ENCODE measurements around the gene CLTA.

Gene CLTA

DNA sequence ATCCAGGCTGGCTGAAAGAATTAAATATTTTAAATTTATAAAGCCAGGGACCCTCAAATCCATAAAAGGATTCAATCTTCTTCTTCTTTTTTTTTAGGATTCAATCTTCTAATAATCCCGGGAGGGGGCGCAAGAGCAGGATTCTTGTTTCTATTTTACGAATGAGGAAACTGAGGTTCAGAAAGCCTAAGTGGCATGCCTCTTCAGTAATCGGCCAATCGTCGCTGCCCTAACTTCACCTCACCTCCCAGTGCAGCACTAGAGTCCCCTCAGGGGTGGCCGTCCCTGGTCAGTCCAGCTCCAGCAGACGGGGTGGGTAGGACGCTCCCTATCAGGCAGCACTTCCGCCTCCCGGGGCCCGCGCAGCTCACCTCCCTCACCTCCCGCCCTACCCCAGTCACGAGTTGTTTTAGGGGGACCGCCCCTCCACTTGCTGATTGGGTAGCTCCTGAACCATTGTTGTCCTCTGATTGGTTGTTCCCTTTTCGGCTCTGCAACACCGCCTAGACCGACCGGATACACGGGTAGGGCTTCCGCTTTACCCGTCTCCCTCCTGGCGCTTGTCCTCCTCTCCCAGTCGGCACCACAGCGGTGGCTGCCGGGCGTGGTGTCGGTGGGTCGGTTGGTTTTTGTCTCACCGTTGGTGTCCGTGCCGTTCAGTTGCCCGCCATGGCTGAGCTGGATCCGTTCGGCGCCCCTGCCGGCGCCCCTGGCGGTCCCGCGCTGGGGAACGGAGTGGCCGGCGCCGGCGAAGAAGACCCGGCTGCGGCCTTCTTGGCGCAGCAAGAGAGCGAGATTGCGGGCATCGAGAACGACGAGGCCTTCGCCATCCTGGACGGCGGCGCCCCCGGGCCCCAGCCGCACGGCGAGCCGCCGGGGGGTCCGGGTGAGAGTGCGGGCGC is at the start of gene CLTA:
CLTA (plus strand) TSS at position 534 of the 902 bp plus-strand sequence; CDS start at position 670, 136 bp downstream.
- peak; percentile 97 for DNase-seq

DNA sequence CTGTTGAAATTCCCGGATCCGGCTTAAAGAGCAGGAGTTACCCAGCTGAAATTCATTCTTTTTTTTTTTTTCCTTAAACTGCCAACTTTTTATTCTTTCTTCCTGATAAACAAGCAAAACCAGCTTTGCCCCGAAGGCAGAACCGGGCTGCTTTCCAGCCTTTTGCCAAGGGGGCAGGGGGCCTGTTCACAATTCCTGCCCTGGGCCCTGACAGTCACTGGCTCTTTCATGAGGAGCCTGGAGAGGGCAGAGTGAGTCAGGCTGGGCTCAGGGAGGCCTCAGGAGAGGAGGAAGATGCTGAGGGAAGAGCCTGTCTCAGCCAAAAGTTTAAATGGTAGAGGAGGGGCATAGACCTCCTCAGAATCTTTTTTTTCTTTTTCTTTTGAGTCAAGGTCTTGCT is 49.4 kb upstream of the CLTA start:
- no peak for DNase-seq

DNA sequence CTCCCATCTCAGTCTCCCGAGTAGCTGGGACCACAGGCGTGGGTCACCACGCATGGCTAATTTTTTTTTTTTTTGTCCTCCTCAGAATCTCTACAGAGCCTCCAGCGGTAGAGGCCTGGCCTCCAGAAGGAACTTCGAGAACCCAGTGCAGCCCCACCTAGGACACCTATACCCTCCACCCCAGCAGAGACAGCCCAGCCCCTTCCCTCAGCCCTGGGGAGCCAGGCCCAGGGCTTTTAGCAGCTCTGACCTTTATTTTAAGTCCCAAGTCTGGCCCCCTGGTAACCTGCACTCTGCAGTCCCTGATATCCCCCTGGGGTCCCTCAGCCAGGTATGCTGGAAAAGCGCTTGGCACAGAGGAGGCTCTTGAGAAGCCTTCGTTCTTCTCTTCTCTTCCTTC is 49.0 kb upstream of the CLTA start:
- no peak for DNase-seq

- DNase-seq, result no peak
Observed at GRCh38 chr9:36142510-36143244, 48.0 kb upstream of the CLTA start.

GRCh38 chr9:36143245-36143641 is 47.5 kb upstream of the CLTA start:
- no peak for DNase-seq

- DNase-seq, result peak; percentile 53
Observed at GRCh38 chr9:36144309-36145232, 46.1 kb upstream of the CLTA start.

DNA sequence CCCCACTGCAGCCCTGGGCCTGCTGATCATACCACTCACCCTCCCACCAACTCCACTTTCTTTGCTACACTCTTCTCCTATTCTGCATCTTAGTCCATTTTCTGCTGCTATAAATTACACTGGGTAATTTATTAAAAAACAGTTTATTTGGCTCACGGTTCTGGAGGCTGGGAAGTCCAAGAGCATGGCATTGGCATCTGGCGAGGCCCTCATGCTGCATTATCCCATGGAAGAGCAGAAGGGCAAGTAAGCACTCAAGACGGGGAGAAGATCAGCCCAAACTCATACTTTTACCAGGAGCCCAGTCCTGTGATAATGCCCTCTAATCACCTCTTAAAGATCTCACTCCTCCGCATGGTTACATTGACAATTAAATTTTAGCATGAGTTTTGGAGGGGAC is 44.8 kb upstream of the CLTA start:
- no peak for DNase-seq

DNA sequence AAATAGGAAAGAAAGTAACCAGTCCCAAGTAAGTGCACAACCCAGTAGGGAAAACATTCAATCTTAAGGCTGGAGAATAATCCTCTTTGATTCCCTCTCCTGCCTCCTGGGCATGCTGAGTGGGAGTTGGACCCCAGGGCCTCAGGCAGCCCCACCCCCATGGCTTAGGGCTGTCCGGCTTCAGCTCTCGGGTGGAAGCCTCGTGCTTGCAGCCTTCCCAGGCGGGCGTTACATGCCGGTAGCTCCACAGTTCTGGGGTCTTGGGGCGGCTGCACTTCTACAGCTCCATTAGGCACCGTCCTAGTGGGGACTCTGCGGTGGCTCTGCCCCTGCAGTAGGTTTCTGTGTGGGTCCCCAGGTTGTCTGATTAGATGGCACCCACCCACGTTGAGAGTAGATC is 44.1 kb upstream of the CLTA start:
- no peak for DNase-seq

- no peak for DNase-seq
Observed at GRCh38 chr9:36147441-36148175, 43.1 kb upstream of the CLTA start.

DNA sequence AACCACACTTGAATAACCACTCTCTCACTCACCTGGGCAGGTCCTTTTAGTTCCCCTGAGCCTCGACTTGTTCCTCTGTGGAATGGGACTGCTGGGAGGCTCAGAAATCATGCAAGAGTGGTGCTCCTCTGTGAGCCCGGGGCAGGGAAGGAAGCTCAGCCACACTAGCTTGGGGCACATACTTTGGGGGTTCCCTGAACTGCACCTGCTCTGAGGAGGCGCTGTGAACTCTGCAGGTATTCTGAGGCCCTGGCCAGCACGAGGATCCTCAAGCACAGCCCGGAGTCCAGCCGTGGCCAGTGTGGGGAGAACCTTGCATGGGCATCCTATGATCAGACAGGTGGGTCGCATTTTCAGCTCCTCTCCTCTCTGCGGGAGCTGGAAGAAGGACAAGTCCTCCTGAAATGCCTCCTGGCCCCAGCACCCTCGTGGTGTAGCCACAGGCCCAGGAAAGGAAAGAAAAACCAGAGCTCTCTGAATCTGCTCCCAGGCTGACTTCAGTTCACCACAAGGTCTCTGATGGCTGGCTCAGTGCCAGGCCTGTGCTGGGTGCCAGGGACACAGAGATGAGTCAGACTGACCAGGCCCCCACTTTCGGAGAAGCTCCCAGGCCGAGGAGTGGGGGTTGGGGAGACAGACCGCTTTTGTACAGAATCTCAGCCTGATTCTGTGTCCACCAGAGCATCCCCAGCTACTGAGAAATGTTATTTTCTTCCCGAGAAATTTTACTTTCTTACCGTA is 42.2 kb upstream of the CLTA start:
- peak; percentile 77 for DNase-seq

DNA sequence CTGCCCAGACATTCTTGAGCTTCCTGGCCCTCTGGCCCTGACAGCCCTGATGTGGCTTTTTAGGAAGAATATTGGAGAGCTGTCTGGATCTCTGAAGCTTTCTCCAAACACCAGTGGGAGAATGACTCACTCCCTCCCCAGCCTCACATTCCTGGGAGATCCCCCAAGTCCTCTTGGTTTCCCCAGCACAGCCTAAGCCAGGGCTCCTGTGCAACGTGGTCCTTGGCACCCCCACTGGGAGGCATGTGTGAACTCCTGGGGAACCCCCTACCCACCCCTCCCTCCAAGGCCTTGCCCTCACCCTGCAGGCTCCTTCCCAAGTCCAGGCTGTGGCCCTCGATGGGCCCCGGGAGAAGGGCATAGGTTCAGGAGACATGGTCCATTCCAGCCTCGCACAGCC is 41.5 kb upstream of the CLTA start:
- DNase-seq, result no peak

DNA sequence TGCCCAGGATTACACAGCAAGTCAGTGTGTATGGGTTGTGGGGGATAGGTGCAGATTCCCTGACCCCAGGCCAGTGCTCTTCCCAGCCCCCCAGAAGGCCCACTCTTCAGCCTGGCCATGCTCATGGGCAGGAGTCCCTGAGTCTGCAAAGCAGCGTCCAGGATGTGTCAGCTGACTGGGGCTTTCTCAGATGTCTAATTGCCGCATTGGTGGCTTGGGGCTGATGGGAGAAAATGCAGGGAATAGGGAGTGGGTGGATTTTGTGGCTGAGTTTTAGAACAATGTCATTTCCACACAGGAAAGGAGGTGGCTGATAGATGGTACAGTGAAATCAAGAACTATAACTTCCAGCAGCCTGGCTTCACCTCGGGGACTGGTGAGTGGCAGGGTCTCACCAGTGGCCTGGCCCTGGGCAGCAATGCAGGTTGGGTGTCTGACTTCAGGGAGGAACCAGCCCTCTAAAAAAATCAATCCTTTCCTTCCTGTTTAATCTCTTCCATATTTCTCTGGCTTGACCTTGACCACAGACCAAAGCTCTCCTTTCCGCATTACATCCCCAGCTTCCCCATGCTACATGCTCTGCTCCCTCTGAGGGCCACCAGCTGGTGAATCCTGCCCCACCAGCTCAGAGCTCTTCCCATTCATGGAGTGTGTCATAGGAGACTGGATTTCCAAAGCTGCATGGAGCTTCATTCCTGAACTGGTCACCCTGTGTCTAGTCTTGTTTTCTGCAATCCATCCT is 40.0 kb upstream of the CLTA start:
- DNase-seq, result no peak

DNA sequence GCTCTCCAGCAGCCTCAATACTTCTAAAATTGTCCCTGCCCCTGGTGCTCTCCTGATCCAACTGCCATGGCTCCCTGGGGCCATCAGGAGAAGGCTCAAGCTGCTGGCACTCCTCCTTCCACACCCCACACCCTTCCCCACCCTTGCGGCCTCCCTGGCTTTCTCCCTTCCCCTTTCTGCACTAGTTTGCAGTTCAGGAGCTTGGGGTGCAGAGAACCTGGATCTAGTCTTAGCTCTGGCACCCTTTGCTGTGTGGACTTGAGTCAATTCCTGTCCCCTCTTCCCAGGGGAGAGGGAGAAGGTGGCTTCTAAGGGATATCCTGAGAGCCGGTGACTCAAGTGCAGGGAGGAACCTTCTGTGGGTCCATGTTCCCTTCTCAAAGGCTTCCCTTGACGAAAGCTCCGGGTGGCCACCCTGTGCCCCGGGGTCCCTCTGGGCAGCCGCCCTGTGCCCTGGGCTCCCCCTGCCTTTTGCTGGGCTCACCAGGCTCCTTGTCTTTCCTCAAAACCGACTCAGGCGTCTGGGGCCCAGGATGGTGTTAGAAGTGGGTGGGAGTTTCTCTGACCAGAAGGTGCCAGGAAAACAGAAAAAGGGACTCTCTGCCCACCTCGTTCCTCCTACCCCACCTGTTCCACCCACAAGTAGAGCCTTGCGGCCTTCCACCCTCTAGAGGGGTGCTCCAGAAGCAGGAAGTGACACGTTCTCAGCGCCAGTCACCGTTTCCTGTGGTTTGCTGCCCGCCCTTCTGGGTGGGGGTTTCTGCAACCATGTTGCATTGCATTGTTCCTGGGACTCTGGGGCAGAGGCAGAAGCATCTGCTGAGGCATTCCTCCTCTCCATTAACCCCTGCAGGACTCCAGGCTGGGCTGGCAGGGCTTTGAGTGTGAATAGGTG is 39.2 kb upstream of the CLTA start:
- peak; percentile 90 for DNase-seq

GRCh38 chr9:36152741-36153438 is 37.8 kb upstream of the CLTA start:
- DNase-seq, result no peak

GRCh38 chr9:36153746-36154145 is 37.0 kb upstream of the CLTA start:
- DNase-seq, result no peak

GRCh38 chr9:36154331-36154952 is 36.3 kb upstream of the CLTA start:
- DNase-seq, result no peak

GRCh38 chr9:36156116-36156515 is 34.6 kb upstream of the CLTA start:
- no peak for DNase-seq

DNA sequence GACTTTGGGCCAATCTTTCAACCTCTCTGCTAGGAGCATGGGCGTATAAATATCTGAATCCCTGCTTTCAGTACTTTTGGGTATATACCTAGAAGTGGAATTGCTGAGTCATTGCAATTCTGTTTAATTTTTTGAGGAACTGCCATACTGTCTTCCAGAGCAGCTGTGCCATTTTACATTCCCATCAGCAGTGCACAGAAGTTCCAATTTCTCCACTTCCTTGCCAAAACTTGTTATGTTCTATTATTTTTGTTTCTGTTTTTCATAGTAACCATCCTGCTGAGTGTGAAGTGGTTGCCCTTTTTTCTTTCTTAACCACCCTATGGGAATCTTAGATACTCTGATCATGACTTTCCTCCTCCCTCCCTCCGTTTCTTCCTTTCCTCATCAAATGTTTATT is 32.6 kb upstream of the CLTA start:
- DNase-seq, result no peak

DNA sequence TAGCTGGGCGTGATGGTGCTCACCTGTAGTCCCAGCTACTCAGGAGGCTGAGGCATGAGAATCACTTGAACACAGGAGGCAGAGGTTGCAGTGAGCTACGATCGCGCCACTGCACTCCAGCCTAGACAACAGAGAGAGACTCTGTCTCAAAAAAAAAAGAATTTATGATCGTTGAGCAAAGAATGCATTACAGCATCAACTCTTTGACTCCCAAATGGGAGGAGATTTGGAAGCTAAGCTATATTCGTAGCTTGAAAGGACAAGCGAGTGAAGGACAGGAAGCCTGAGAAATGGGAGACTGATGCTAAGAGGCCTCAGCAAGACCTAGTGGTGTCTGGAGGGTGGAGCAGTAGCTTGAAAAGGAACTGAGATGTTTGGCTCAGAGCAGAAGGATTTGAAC is 31.8 kb upstream of the CLTA start:
- no peak for DNase-seq

All from CD4-positive, alpha-beta T cell treated with Interleukin-12 subunit alpha and Interleukin-12 subunit beta, for 1 hour (primary cell).